Karpas-422 (cell line): ENCODE data around the gene ARL2BP. TPM values are rescaled to one million over a fixed set of nuclear protein-coding genes. Genes with fewer than 3 reads are reported as not detected.
"Not testable (repeated sequence)": the region's sequence is repeated elsewhere in the genome, so short reads cannot be mapped to it uniquely, and the experiment has no call there.

ENCODE experiments used
- DNase-seq: peaks from one replicate; pipeline ENCODE4 v3.0.0-alpha.2; 2015
- H2AFZ ChIP-seq: fragments of 200-600 bp; sonication (generic); 2 replicates; pipeline ENCODE4 v1.6.1; 2014; ENCODE audit warnings: antibody characterized with exemption, low read length, mixed read lengths
- H3K27ac ChIP-seq: fragments of 200-600 bp; sonication (generic); 2 replicates; pipeline ENCODE4 v1.5.1; 2014; ENCODE audit warnings: mild to moderate bottlenecking, low read length, moderate library complexity
- H3K27me3 ChIP-seq: fragments of 200-600 bp; sonication (generic); 2 replicates; pipeline ENCODE4 v1.6.1; 2014; ENCODE audit warnings: low read length, mixed read lengths
- H3K36me3 ChIP-seq: fragments of 200-600 bp; sonication (generic); 2 replicates; pipeline ENCODE4 v1.6.1; 2014; ENCODE audit warnings: low read length, mixed read lengths; ENCODE audit not compliant: insufficient read depth
- H3K4me1 ChIP-seq: fragments of 200-600 bp; sonication (generic); 2 replicates; pipeline ENCODE4 v1.6.1; 2014; ENCODE audit warnings: mild to moderate bottlenecking, low read length, mixed read lengths
- H3K4me2 ChIP-seq: fragments of 200-600 bp; sonication (generic); 2 replicates; pipeline ENCODE4 v1.6.1; 2014; ENCODE audit warnings: low read length, low read depth, mild to moderate bottlenecking; ENCODE audit not compliant: poor library complexity, severe bottlenecking
- H3K4me3 ChIP-seq: fragments of 200-600 bp; sonication (generic); 2 replicates; pipeline ENCODE4 v1.5.1; 2014; ENCODE audit warnings: mild to moderate bottlenecking, antibody characterized with exemption, low read length, mixed read lengths
- H3K79me2 ChIP-seq: fragments of 200-600 bp; sonication (generic); 2 replicates; pipeline ENCODE4 v1.6.1; 2014; ENCODE audit warnings: mild to moderate bottlenecking, low read length, mixed read lengths
- H3K9ac ChIP-seq: fragments of 200-600 bp; sonication (generic); 2 replicates; pipeline ENCODE4 v1.6.0; 2014; ENCODE audit warnings: low read length
- H3K9me2 ChIP-seq: fragments of 200-600 bp; sonication (generic), shearing (Covaris generic); replicated peaks from 2 replicates; pipeline ENCODE4 v1.6.0; 2014; ENCODE audit warnings: mild to moderate bottlenecking, low read length, moderate library complexity; ENCODE audit not compliant: insufficient read depth
- H3K9me3 ChIP-seq: fragments of 300-700, 200-600 bp; sonication (generic); 2 replicates; pipeline ENCODE4 v1.6.1; 2014; ENCODE audit warnings: low read length, mixed read lengths
- H4K20me1 ChIP-seq: fragments of 200-600 bp; sonication (generic); 2 replicates; pipeline ENCODE4 v1.6.1; 2014; ENCODE audit warnings: mild to moderate bottlenecking, antibody characterized with exemption, low read length, low read depth; ENCODE audit not compliant: insufficient read depth
- total RNA-seq: library from RNA; depleted of rRNA; stranded (reverse); fragments of >200 nt; shearing (Covaris generic); gene quantifications from 2 replicates; pipeline ENCODE4 v1.2.3, GENCODE V29; 2014; ENCODE audit warnings: low replicate concordance

The ARL2BP gene
- total RNA-seq, 1 experiment from 2014 or later, result 96.8 TPM

DNA sequence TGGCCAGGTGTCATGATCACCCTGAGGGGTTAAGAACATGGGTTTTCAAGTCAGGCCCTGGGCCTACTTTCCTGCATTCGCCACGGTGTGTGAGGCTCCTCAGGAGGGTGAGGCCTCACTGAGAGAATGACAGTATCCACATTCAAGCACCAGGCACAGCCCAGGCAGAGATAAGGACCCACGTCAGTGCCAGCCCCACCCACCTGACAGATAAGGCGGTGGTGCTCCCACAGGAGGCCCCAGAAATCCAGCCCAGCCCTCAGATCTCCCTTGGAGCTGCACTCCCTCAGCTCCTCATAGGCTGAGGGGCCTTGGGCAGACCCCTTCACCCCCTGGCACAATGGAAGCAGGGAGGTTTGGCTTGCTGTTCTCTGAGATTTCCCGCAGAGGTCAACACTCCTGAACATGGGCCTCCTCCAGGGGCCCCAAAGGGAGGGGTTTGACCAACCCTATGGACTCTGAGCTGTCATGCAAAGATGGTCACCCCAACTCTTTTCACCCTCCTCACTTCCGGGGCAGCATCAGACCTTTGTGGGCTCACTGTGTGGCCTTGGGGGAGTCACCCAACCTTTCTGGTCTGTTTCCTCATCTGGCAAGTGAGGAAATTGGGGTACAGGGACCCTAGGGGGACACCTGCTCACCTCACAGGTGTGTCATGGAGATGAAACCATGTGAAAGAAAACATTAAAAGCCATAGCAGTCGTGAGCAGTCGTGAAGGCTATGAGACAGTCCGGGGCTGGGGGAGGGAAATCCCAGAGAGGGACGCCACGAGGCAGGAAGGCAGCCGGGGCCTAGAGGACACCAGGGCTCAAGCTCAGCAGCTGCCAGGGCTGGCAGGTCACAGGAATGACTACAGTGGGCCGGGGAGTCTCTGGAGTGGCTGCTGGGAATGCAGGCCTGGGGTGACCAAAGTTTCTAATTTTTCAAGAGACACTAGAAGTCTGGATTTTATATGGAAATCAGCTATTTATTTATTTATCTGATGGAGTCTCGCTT lies 24.0 kb downstream of the ARL2BP start:
- H4K20me1 ChIP-seq, result no peaks in the 10 kb centered on the region
- no peaks in the 10 kb centered on the region for H3K79me2 ChIP-seq
- H3K9ac ChIP-seq, result no peak overlapping the region
- no peak overlapping the region for H3K27ac ChIP-seq
- no peaks in the 10 kb centered on the region for H3K9me2 ChIP-seq
- no peak for DNase-seq
- H2AFZ ChIP-seq, result peak overlapping the region; percentile 50; the same call in 1 of the 2 replicates
- no peaks in the 10 kb centered on the region for H3K27me3 ChIP-seq
- H3K4me2 ChIP-seq, result no peak overlapping the region
- H3K9me3 ChIP-seq, result no peaks in the 10 kb centered on the region
- no peaks in the 10 kb centered on the region for H3K36me3 ChIP-seq
- H3K4me3 ChIP-seq, result no peak overlapping the region
- H3K4me1 ChIP-seq, result no peaks in the 10 kb centered on the region

DNA sequence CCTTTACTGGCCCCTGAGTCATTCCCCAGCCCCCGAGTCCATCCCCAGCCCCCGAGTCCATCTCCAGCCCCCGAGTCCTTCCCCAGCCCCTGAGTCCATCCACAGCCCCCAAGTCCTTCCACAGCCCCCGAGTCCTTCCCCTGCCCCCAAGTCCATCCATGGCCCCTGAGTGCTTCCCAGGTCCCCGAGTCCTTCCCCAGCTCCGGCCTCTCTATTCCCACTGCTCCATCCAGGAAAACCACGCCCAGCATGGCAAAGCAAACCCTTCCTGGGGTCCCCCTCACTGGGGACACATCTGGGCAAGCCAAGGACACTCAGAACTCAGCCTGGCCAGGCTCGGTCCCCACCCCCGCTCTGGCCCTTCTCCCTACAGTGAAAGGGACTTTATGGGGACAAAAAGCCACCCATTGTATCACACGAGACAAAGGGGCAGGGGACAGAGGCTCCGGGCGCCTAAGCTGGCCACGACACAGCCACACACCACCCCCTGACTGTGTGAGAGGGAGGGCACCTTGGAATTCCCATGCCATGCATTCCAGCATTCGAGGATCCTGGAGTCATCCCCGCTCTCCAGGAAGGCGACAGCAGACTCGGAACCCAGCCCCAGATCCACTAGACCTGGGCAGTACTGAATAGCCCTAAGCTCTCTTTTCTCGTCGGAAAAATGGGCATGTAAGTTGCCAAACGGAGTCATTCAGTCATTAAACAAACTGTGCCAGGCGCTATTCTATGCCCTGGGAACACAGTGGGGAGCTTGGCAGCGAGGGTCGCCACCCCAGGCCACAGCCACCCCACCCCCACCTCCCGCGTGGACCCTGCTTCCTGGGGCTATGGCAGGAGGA lies 25.4 kb downstream of the ARL2BP start:
- Histone ChIP-seq H3K27ac (no peak overlapping the region), H3K9me3 (no peaks in the 10 kb centered on the region), H3K79me2 (no peaks in the 10 kb centered on the region), H2AFZ (no peak overlapping the region), H3K9ac (no peak overlapping the region), H3K36me3 (no peaks in the 10 kb centered on the region), H3K27me3 (no peaks in the 10 kb centered on the region), H4K20me1 (no peaks in the 10 kb centered on the region), H3K4me3 (no peak overlapping the region), H3K4me1 (no peaks in the 10 kb centered on the region), H3K9me2 (no peaks in the 10 kb centered on the region), H3K4me2 (no peak overlapping the region)
- no peak for DNase-seq

DNA sequence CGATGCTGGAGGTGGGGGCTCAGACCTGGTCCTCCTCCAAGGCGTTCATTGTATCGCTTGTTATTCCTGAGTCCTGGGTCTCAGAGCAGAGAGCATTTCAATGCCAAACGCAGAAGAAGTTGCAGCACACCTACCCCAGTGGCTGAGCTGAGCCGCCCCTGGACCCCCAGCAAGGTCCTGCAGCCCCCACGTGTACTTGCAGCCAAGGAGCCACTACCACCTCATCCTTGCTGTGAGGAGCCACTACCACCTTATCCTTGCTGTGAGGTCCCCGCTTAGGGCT lies 25.9 kb downstream of the ARL2BP start:
- H3K4me1 ChIP-seq, result no peaks in the 10 kb centered on the region
- H3K27me3 ChIP-seq, result no peaks in the 10 kb centered on the region
- no peak for DNase-seq
- H3K79me2 ChIP-seq, result no peaks in the 10 kb centered on the region
- H3K9me2 ChIP-seq, result no peaks in the 10 kb centered on the region
- H2AFZ ChIP-seq, result no peak overlapping the region
- H3K9ac ChIP-seq, result no peak overlapping the region
- no peaks in the 10 kb centered on the region for H3K9me3 ChIP-seq
- no peaks in the 10 kb centered on the region for H4K20me1 ChIP-seq
- H3K4me2 ChIP-seq, result no peak overlapping the region
- H3K27ac ChIP-seq, result no peak overlapping the region
- H3K36me3 ChIP-seq, result no peaks in the 10 kb centered on the region
- H3K4me3 ChIP-seq, result no peak overlapping the region

DNA sequence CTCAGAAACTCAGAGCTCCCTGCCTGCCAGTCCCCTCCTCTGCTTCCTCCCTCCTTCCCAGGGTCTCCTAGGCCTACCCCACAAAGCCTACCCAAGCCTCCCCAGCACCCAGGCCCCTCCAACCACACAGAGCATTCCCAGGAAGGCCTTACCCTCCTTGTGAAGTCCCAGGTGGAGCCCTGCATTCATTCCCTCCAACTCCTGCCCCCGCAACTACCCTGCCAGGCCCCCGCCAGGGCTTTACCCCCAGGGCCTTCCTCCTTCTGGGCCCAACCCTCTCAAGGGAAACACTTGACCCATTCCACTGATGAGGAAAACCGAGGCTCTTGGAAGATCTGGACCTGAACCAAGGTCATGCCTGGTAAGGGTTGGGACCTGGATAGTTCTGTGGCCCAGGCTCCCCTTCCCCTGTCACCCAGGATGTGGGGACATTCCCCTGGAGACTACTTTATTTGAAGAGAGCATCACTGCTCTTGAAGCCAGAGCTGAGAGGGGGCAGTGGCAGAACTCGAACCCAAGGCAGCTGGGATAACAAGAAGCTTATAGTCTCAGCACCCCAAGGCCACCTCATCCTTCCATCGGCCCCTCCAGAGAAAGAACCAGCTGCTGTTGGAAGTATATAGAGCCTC lies 26.9 kb downstream of the ARL2BP start:
- H3K4me1 ChIP-seq, result no peaks in the 10 kb centered on the region
- no peak overlapping the region for H2AFZ ChIP-seq
- no peaks in the 10 kb centered on the region for H4K20me1 ChIP-seq
- DNase-seq, result no peak
- H3K27ac ChIP-seq, result no peak overlapping the region
- H3K9me2 ChIP-seq, result no peaks in the 10 kb centered on the region
- H3K4me2 ChIP-seq, result no peak overlapping the region
- H3K9ac ChIP-seq, result no peak overlapping the region
- no peaks in the 10 kb centered on the region for H3K9me3 ChIP-seq
- H3K4me3 ChIP-seq, result no peak overlapping the region
- no peaks in the 10 kb centered on the region for H3K79me2 ChIP-seq
- no peaks in the 10 kb centered on the region for H3K36me3 ChIP-seq
- no peaks in the 10 kb centered on the region for H3K27me3 ChIP-seq

DNA sequence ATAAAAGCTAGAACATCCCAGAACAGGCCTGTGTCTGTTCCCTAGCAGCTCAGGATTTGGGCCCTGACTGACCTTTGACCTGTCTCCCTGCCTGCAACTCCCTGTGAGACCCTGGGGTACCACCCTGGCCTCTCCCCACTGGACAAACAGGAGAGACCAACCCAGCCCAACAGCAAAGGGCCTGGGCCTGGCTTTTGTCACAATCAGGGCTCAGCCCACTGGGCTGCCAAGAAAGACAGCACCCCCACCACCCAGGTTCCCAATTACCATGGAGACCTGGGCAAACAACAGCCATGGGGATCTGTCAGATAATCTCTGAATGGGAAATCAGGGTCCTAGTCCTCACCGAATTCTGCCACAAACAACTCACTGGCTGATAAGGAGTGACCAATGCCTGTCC lies 28.3 kb downstream of the ARL2BP start:
- Histone ChIP-seq H3K9me2 (no peaks in the 10 kb centered on the region), H3K36me3 (no peaks in the 10 kb centered on the region), H3K4me1 (no peaks in the 10 kb centered on the region), H3K9ac (no peak overlapping the region), H2AFZ (no peak overlapping the region), H3K27me3 (no peaks in the 10 kb centered on the region), H4K20me1 (no peaks in the 10 kb centered on the region), H3K79me2 (no peaks in the 10 kb centered on the region), H3K27ac (no peak overlapping the region), H3K4me3 (no peak overlapping the region), H3K9me3 (no peaks in the 10 kb centered on the region), H3K4me2 (no peak overlapping the region)
- DNase-seq, result no peak

DNA sequence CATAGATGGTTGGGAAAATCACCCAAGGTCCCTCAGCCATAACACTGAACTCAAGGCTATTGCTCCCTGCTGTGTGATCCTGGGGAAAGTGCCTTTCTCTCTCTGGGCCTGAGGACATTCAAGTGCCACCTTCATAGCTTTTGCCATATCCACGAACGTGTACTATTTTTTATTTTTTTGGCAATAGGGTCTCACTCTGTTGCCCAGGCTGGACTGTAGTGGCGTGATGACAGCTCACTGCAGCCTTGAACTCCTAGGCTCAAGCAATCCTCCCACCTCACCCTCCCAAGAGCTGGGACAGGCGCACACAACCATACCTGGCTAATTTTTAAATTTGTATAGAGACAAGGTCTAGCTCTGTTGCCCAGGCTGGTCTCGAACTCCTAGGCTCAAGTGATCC lies 28.8 kb downstream of the ARL2BP start:
- DNase-seq, result no peak
- H2AFZ ChIP-seq, result no peak overlapping the region
- no peak overlapping the region for H3K27ac ChIP-seq
- no peaks in the 10 kb centered on the region for H4K20me1 ChIP-seq
- no peaks in the 10 kb centered on the region for H3K4me1 ChIP-seq
- H3K36me3 ChIP-seq, result no peaks in the 10 kb centered on the region
- H3K4me3 ChIP-seq, result no peak overlapping the region
- no peaks in the 10 kb centered on the region for H3K79me2 ChIP-seq
- no peaks in the 10 kb centered on the region for H3K27me3 ChIP-seq
- no peak overlapping the region for H3K4me2 ChIP-seq
- H3K9me3 ChIP-seq, result no peaks in the 10 kb centered on the region
- no peak overlapping the region for H3K9ac ChIP-seq
- H3K9me2 ChIP-seq, result no peaks in the 10 kb centered on the region

DNA sequence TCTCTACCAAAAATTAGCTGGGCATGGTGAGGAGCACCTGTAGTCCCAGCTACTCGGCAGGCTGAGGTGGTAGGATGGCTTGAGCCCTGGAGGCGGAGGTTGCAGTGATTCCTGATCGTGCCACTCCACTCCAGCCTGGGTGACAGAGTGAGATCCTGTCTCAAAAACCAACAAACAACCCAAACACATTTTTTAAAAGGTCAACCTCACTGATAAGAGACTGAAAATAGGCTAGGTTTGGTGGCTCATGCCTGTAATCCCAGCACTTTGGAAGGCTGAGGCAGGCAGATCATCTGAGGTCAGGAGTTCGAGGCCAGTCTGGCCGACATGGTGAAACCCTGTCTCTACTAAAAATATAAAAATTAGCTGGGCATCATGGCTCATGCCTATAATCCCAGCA lies 30.9 kb downstream of the ARL2BP start:
- not testable (repeated sequence) for H3K9me2 ChIP-seq, H3K79me2 ChIP-seq, H3K27ac ChIP-seq, H4K20me1 ChIP-seq, H3K4me3 ChIP-seq, H3K4me2 ChIP-seq, H3K9me3 ChIP-seq, H3K36me3 ChIP-seq, DNase-seq, H3K9ac ChIP-seq, H3K27me3 ChIP-seq, H2AFZ ChIP-seq, H3K4me1 ChIP-seq

DNA sequence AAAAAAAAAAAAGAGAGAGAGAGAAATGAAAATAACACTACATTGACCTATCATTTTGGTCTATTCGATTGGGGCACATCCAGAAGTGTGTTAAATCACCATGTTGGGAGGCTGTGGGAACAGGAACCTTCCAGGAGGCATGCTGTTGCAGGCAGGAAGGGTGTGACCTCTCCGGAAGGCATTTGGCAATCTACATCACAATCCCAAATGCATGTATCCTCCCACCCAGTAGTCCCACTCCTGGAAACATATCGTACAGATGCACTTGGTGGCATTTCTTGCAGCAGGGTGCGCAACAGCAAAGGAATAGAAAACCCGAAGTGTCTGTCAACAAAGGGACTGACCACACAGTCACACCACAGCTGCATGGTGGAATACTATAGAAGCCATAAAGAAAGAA lies 31.5 kb downstream of the ARL2BP start:
- no peaks in the 10 kb centered on the region for H3K4me1 ChIP-seq
- no peak overlapping the region for H3K9ac ChIP-seq
- H3K9me2 ChIP-seq, result no peaks in the 10 kb centered on the region
- no peak overlapping the region for H3K4me2 ChIP-seq
- H3K36me3 ChIP-seq, result no peaks in the 10 kb centered on the region
- no peaks in the 10 kb centered on the region for H3K27me3 ChIP-seq
- no peaks in the 10 kb centered on the region for H4K20me1 ChIP-seq
- no peak overlapping the region for H3K27ac ChIP-seq
- no peaks in the 10 kb centered on the region for H3K9me3 ChIP-seq
- H3K79me2 ChIP-seq, result no peaks in the 10 kb centered on the region
- H2AFZ ChIP-seq, result no peak overlapping the region
- DNase-seq, result no peak
- no peak overlapping the region for H3K4me3 ChIP-seq
